ENCODE measurements around the gene OR52E8. TPM values are rescaled to one million over a fixed set of nuclear protein-coding genes. Genes with fewer than 3 reads are reported as not detected.

Gene OR52E8
- total RNA-seq, 2 experiments from 2014 or later = not detected

DNA sequence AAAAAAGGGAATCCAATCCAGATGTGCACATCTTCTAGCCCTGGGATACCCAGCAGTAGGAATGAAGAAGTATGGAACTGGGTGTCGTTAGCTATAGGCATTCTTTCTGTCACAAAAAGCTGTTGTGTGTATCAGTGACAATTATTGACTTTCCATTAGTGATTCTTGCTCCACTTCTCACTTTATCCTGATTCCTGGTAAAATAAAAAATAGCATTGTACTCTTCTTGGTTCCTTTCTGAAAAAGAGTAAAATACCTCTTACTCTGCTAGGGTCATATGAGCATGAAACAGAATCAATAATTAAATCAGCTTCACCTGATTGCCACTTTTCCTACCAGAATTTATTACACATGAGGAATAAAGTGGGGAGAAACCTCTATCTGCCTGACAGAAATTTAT lies 15.7 kb downstream of the OR52E8 start, which contains the start of gene OR52E6:
TSS of gene OR52E6 (minus strand) at position 101 of the 400 bp plus-strand sequence. CDS start at position 101, 0 bp downstream.
- H3K4me1 Mint-ChIP-seq (ENCODE audit: low read depth) = no peaks in the 10 kb centered on the region
- intact Hi-C loops (cut with micrococcal nuclease) = no loop called here
- POLR2A ChIA-PET = no interaction called here
- H3K4me3 Mint-ChIP-seq = no peak within 1 kb of the TSS
- H3K27ac Mint-ChIP-seq = no peak within 1 kb of the TSS
- no peaks in the 10 kb centered on the region for H3K36me3 Mint-ChIP-seq
- no peak for DNase-seq
- H3K27me3 Mint-ChIP-seq = peaks cover 18% of the 10 kb centered on the region
- H3K9me3 Mint-ChIP-seq = no peaks in the 10 kb centered on the region
- CTCF ChIA-PET = no interaction called here

DNA sequence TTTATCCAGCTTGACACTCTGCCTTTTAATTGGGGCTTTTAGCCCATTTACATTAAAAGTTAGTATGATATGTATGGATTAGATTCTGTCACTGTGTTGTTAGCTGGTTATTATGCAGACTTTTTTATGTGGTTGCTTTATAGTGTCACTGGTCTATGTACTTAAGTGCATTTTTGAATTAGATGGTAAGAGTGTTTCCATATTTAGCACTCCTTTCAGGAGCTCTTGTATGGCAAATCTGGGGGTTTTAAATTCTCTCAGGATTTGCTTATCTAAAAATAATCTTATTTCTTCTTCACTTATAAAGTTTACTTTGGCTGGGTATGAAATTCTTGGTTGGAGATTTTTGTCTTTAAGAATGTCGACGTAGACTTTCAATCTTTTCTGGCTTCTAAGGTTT lies 19.8 kb downstream of the OR52E8 start:
- CTCF ChIA-PET = no interaction called here
- Mint-ChIP-seq H3K27me3 (peaks cover 14% of the 10 kb centered on the region), H3K4me1 (ENCODE audit: low read depth) (no peaks in the 10 kb centered on the region), H3K4me3 (no peak overlapping the region), H3K9me3 (no peaks in the 10 kb centered on the region), H3K27ac (no peak overlapping the region), H3K36me3 (no peaks in the 10 kb centered on the region)
- intact Hi-C loops (cut with micrococcal nuclease) = no loop called here
- DNase-seq = no peak
- POLR2A ChIA-PET = no interaction called here

DNA sequence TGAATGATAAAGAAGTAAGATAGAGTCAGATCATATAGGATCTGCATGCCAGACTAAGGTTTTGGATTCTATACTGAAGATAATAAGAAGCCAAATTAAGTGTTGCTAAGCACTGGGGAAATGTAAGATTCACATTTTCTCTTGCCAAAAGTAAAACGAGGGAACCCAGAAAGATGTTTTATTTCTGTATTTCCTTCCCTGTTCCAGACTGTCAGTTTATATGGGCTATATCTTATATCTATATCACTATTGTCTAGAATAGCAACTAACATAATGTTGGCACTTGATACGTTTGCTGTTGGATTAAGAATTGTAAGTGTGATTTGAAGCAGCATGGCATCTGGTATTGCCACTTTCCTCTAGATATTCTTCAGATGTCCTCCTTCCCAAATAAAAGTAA lies 24.0 kb downstream of the OR52E8 start:
- Mint-ChIP-seq H3K4me1 (ENCODE audit: low read depth) (no peaks in the 10 kb centered on the region), H3K9me3 (no peaks in the 10 kb centered on the region), H3K27ac (no peak overlapping the region), H3K36me3 (no peaks in the 10 kb centered on the region), H3K4me3 (no peak overlapping the region), H3K27me3 (peaks cover 6% of the 10 kb centered on the region)
- ChIA-PET POLR2A (no interaction called here), CTCF (no interaction called here)
- no peak for DNase-seq
- intact Hi-C loops (cut with micrococcal nuclease) = no loop called here

DNA sequence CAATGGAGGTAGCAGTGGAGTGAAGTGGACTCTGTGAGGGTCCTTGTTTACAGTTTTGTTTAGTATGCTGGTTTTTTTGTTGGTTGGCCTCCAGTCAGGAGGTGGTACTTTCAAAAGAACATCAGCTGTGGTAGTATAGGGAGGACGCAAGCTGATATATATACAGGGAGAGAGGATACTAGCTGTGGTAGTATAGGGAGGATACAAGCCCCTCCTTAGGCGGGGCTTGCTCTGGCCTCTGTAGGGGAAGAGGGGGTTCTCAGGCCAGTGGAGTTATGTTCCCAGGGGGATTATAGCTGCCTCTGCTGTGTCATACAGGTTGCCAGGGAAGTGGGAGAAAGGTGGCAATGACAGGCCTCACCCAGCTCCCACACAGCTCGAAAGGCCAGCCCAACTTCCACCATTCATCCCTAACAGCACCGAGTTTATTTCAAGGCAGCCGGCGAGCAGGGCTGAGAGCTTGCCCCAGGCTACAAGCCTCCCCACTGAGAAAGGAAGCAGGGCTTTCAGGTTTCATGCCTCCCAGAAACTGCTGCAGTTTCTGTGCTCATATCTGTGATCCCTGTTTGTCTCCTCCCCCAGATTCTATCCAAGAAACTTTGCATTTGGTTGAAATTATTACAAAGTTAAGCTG lies 26.2 kb downstream of the OR52E8 start:
- ChIA-PET POLR2A (no interaction called here), CTCF (no interaction called here)
- Mint-ChIP-seq H3K4me1 (ENCODE audit: low read depth) (no peaks in the 10 kb centered on the region), H3K9me3 (no peaks in the 10 kb centered on the region), H3K27me3 (no peaks in the 10 kb centered on the region), H3K27ac (no peak overlapping the region), H3K4me3 (no peak overlapping the region), H3K36me3 (no peaks in the 10 kb centered on the region)
- intact Hi-C loops (cut with micrococcal nuclease) = no loop called here
- DNase-seq = no peak

DNA sequence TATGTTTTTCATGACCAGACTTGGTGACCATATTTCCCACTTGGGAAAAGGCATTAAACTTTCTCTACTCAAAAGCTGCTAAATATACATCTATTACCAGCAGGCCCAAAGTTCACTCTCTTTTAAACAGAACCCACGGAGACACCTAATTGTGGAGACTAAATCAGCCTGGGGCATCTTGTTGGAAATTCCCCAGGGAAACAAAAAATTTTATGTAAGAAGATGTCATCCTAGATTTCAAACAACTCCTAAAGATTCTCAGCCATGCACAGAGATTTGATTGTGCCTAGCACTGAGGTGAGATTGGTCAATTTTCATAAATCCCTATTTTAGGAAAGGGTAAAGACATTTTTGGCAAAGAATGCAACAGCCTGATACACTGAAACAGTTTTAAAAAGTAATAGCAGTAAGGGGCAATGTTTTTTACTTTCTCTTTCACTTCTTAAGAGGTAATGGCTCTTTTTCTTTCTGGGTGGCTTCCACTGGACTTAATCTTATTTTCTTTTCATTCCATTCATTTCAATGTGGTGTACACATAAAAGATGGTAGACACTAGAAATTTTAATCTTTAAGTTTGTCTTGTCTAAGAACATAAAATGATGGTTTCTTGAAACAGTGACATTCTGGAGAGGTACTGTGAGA lies 39.1 kb downstream of the OR52E8 start:
- no peak overlapping the region for H3K27ac Mint-ChIP-seq
- H3K27me3 Mint-ChIP-seq = no peaks in the 10 kb centered on the region
- H3K9me3 Mint-ChIP-seq = no peaks in the 10 kb centered on the region
- POLR2A ChIA-PET = no interaction called here
- H3K4me3 Mint-ChIP-seq = peak overlapping the region; percentile 39
- peaks cover 8% of the 10 kb centered on the region for H3K4me1 Mint-ChIP-seq (ENCODE audit: low read depth)
- DNase-seq = no peak
- CTCF ChIA-PET = interaction anchor here (1.1 to 1.2 kb wide), 2 partner anchors 9 to 11 kb away, joined by 3 read pairs; no protein-coding TSS in a partner anchor
- H3K36me3 Mint-ChIP-seq = no peaks in the 10 kb centered on the region
- intact Hi-C loops (cut with micrococcal nuclease) = loop anchor here (10.0 kb wide), 1 partner anchor 536 kb away; no protein-coding TSS in a partner anchor

DNA sequence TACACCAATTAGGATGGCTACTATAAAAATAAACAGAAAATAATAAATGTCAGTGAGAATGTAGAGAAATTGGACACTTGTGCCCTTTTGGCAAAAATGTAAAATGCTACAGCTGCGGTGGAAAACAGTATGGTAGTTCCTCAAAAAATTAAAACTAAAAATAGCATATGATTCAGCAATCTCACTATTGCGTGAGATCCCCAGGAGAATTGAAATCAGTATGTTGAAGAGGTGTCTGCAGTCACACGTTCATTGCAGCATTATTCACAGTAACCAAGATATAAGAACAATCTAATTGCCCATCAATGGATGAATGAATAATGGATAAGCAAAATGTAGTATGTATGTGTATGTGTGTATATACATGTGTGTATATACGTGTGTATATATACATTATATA lies 42.0 kb downstream of the OR52E8 start:
- intact Hi-C loops (cut with micrococcal nuclease) = loop anchor here (10.0 kb wide), 1 partner anchor 539 kb away; no protein-coding TSS in a partner anchor
- Mint-ChIP-seq H3K27ac (no peak overlapping the region), H3K27me3 (no peaks in the 10 kb centered on the region), H3K36me3 (no peaks in the 10 kb centered on the region), H3K4me3 (no peak overlapping the region), H3K9me3 (no peaks in the 10 kb centered on the region), H3K4me1 (ENCODE audit: low read depth) (peaks cover 8% of the 10 kb centered on the region)
- no peak for DNase-seq
- ChIA-PET CTCF (no interaction called here), POLR2A (no interaction called here)

DNA sequence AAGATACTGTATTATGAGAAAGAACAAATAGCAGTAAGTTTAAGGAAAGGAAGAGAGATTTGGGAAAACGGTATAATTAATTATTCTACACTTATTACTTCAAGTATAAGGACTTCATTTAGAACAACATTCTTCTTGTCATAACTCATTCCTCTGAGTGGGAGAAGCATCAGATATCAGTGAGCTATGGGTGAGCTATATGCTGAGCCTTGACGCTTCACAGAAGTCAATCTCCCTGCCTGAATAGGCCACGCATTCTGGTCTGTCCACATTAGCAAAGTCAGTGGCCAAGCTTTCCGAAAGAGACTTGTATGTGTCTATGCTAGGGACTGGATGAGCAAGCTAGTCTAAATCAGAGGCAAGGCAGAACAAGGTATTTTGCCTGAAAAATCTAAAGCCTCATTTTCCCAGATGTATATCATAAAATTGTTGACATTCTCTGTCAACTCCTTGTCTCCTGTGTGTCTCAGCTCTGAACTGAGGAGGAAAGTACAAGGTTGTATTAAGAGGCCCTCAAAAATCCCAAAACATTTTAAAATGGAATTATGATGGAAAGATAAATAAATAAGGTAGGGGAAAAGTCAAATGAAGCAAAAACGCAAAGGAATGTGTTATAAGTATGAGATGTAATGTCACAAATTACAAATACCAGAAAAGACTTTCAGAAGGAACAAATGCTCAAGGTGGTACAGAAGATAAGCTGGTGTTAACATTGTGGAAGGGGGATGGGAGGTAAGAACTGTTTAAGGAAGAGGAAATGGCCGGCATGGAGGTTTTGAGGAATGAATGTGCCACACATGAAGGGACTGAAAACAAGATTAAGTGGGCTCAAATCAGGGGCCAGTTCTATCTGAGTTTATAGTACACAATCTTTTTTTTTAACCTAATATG lies 47.3 kb downstream of the OR52E8 start:
- Mint-ChIP-seq H3K4me3 (no peak overlapping the region), H3K4me1 (ENCODE audit: low read depth) (peaks cover 5% of the 10 kb centered on the region), H3K27me3 (peaks cover 8% of the 10 kb centered on the region), H3K36me3 (no peaks in the 10 kb centered on the region), H3K27ac (no peak overlapping the region), H3K9me3 (no peaks in the 10 kb centered on the region)
- DNase-seq = no peak
- ChIA-PET CTCF (interaction anchor here (0.5 to 2.7 kb wide), 9 partner anchors 8 to 686 kb away, joined by 3 to 18 read pairs (median 3); no protein-coding TSS in a partner anchor), POLR2A (no interaction called here)
- intact Hi-C loops (cut with micrococcal nuclease) = loop anchor here (5.0 to 10.0 kb wide), 2 partner anchors 82 to 545 kb away; partner anchors contain the start of gene OR52E5

DNA sequence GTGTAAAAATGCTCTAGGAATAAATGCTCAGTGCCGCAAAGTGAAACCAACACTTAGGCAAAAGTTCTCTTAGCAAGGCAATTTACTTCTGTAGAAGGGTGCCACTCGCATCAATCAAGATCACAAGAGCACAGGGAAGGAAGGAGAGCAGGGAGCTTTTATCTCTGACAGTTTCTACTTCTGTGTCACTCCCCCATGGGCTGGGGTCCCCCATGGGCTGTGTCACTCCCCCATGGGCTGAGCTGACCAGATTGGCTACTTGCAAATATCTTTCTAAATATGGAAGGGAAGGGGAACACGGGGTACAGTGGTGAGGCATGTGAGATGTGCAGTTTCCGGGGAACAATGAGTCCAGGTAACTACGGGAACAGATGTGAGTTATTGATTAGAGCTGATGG lies 48.4 kb downstream of the OR52E8 start:
- ChIA-PET CTCF (interaction anchor here (0.6 to 2.7 kb wide), 12 partner anchors 9 to 638 kb away, joined by 3 to 18 read pairs (median 3); partner anchors contain the start of gene TRIM5), POLR2A (interaction anchor here (1.0 kb wide), 1 partner anchor 124 kb away, joined by 4 read pairs; the partner anchor contains the start of gene TRIM5)
- H3K27me3 Mint-ChIP-seq = peaks cover 8% of the 10 kb centered on the region
- H3K4me3 Mint-ChIP-seq = peak overlapping the region; percentile 85
- H3K36me3 Mint-ChIP-seq = no peaks in the 10 kb centered on the region
- peak; percentile 33 for DNase-seq
- H3K27ac Mint-ChIP-seq = peak overlapping the region; percentile 49
- intact Hi-C loops (cut with micrococcal nuclease) = loop anchor here (5.0 kb wide), 1 partner anchor 83 kb away; the partner anchor contains the start of gene OR52E5
- H3K9me3 Mint-ChIP-seq = peaks cover 5% of the 10 kb centered on the region
- H3K4me1 Mint-ChIP-seq (ENCODE audit: low read depth) = peaks cover 5% of the 10 kb centered on the region

DNA sequence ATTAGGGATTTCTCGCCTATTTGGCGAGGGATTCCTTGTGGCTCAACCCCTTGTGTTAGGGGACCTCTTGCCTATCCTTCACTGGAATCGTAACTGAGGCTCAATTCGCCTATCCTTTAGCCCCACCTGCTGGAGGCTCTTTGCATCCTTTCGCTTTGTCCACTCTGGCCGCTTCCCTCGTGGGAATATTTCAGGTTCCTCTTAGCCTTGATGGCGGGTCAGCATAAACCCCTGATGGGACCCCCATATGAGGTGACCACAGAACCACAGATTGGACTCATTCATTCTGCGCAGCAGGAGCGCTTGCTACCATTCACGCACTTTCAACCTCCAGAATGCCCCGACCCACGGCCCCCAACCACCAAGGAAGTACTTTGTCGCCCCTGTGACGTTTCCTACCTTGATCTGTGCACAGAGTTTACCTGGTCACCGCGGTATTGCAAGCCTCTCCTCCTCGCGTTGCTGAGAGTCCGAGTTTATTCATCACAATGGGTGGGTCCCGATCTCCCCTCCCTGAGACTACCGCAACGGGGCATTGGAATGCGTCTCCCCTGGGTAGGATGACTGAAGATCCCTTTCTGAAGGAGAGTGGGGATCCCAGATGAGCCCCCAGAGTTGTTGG lies 48.9 kb downstream of the OR52E8 start, which contains the start of gene OR52N2:
TSS of gene OR52N2 (plus strand) at position 425 of the 622 bp plus-strand sequence. CDS start 11,412 bp downstream, outside the sequence.
- CTCF ChIA-PET = interaction anchor here (0.6 to 2.7 kb wide), 8 partner anchors 16 to 334 kb away, joined by 3 to 18 read pairs (median 4); partner anchors contain the start of gene TRIM5
- Mint-ChIP-seq H3K27ac (peak within 1 kb of the TSS; percentile 49), H3K36me3 (no peaks in the 10 kb centered on the region), H3K4me3 (peak within 1 kb of the TSS; percentile 85), H3K9me3 (peaks cover 6% of the 10 kb centered on the region), H3K4me1 (ENCODE audit: low read depth) (peaks cover 5% of the 10 kb centered on the region), H3K27me3 (peaks cover 8% of the 10 kb centered on the region)
- intact Hi-C loops (cut with micrococcal nuclease) = loop anchor here (1.0 to 5.0 kb wide), 6 partner anchors 84 to 684 kb away; partner anchors contain the start of gene OR52E5
- POLR2A ChIA-PET = interaction anchor here (1.0 kb wide), 1 partner anchor 124 kb away, joined by 4 read pairs; the partner anchor contains the start of gene TRIM5
- DNase-seq = peak; percentile 82

DNA sequence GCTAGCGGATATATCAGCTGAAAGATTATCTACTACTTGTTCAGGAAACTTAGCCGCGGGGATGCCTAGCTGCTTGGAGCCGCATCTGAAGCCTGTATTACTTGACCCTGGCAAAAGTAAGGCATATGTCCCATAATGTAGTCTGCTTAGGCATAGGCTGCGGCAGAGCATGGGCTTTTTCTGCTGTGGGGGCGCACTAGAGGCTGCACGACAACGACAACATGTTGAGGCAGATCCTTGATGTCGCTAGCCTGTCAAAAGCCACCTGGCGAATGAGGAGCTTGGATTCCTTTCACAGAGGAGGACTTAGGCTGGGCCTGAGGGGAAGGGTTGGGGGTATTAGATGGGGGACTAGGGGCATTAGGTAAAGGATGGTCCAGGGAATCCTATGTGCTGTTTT lies 49.9 kb downstream of the OR52E8 start:
- no peak for DNase-seq
- H3K36me3 Mint-ChIP-seq = no peaks in the 10 kb centered on the region
- H3K4me1 Mint-ChIP-seq (ENCODE audit: low read depth) = peaks cover 5% of the 10 kb centered on the region
- intact Hi-C loops (cut with micrococcal nuclease) = loop anchor here (5.0 kb wide), 1 partner anchor 85 kb away; the partner anchor contains the start of gene OR52E5
- ChIA-PET CTCF (interaction anchor here (0.6 to 1.6 kb wide), 10 partner anchors 11 to 1171 kb away, joined by 3 to 9 read pairs (median 4); partner anchors contain the start of genes OR51D1, TRIM5 and TRIM6), POLR2A (no interaction called here)
- H3K9me3 Mint-ChIP-seq = peaks cover 6% of the 10 kb centered on the region
- no peak overlapping the region for H3K27ac Mint-ChIP-seq
- peaks cover 8% of the 10 kb centered on the region for H3K27me3 Mint-ChIP-seq
- no peak overlapping the region for H3K4me3 Mint-ChIP-seq

Data from activated CD4-positive, alpha-beta memory T cell treated with anti-CD3 and anti-CD28 coated beads for 36 hours (primary cell).